Measurements from ENCODE around the gene ASS1.

The ASS1 gene

GRCh38 chr9:130453487-130453886 is 8.7 kb downstream of the ASS1 start:
- H3K9ac ChIP-seq (ENCODE audit: low read length): no peak overlapping the region
- peaks cover under 1% of the 10 kb centered on the region for H3K36me3 ChIP-seq (ENCODE audit: control insufficient read depth, insufficient read depth, low read length)
- no peaks in the 10 kb centered on the region for H3K27me3 ChIP-seq (ENCODE audit: control insufficient read depth, insufficient read depth, low read length)
- H3K4me3 ChIP-seq (ENCODE audit: low read length): no peak overlapping the region
- H3K4me1 ChIP-seq (ENCODE audit: control insufficient read depth, insufficient read depth, low read length): peaks cover 17% of the 10 kb centered on the region
- no peak overlapping the region for H3K27ac ChIP-seq (ENCODE audit: low read depth, low read length)

- Histone ChIP-seq H3K36me3 (ENCODE audit: control insufficient read depth, insufficient read depth, low read length) (peaks cover 7% of the 10 kb centered on the region), H3K4me3 (ENCODE audit: low read length) (no peak overlapping the region), H3K27ac (ENCODE audit: low read depth, low read length) (no peak overlapping the region), H3K27me3 (ENCODE audit: control insufficient read depth, insufficient read depth, low read length) (no peaks in the 10 kb centered on the region), H3K9ac (ENCODE audit: low read length) (no peak overlapping the region), H3K4me1 (ENCODE audit: control insufficient read depth, insufficient read depth, low read length) (peaks cover 17% of the 10 kb centered on the region)
These were observed 9.5 kb downstream of the ASS1 start for GRCh38 chr9:130454096-130454811.

GRCh38 chr9:130454812-130455325 is 10.1 kb downstream of the ASS1 start:
- H3K4me1 ChIP-seq (ENCODE audit: control insufficient read depth, insufficient read depth, low read length): peaks cover 17% of the 10 kb centered on the region
- H3K9ac ChIP-seq (ENCODE audit: low read length): no peak overlapping the region
- no peak overlapping the region for H3K4me3 ChIP-seq (ENCODE audit: low read length)
- H3K27me3 ChIP-seq (ENCODE audit: control insufficient read depth, insufficient read depth, low read length): no peaks in the 10 kb centered on the region
- H3K36me3 ChIP-seq (ENCODE audit: control insufficient read depth, insufficient read depth, low read length): peaks cover 7% of the 10 kb centered on the region
- H3K27ac ChIP-seq (ENCODE audit: low read depth, low read length): no peak overlapping the region

GRCh38 chr9:130458027-130458803 is 13.5 kb downstream of the ASS1 start:
- H3K27me3 ChIP-seq (ENCODE audit: control insufficient read depth, insufficient read depth, low read length): no peaks in the 10 kb centered on the region
- no peaks in the 10 kb centered on the region for H3K4me1 ChIP-seq (ENCODE audit: control insufficient read depth, insufficient read depth, low read length)
- H3K36me3 ChIP-seq (ENCODE audit: control insufficient read depth, insufficient read depth, low read length): peaks cover 7% of the 10 kb centered on the region
- H3K27ac ChIP-seq (ENCODE audit: low read depth, low read length): no peak overlapping the region
- H3K4me3 ChIP-seq (ENCODE audit: low read length): no peak overlapping the region
- H3K9ac ChIP-seq (ENCODE audit: low read length): no peak overlapping the region

- Histone ChIP-seq H3K4me3 (ENCODE audit: low read length) (no peak overlapping the region), H3K36me3 (ENCODE audit: control insufficient read depth, insufficient read depth, low read length) (peaks cover 7% of the 10 kb centered on the region), H3K4me1 (ENCODE audit: control insufficient read depth, insufficient read depth, low read length) (no peaks in the 10 kb centered on the region), H3K27me3 (ENCODE audit: control insufficient read depth, insufficient read depth, low read length) (no peaks in the 10 kb centered on the region), H3K27ac (ENCODE audit: low read depth, low read length) (no peak overlapping the region), H3K9ac (ENCODE audit: low read length) (no peak overlapping the region)
These were observed 14.0 kb downstream of the ASS1 start for GRCh38 chr9:130458804-130459067.

GRCh38 chr9:130459151-130459550 is 14.4 kb downstream of the ASS1 start:
- no peaks in the 10 kb centered on the region for H3K4me1 ChIP-seq (ENCODE audit: control insufficient read depth, insufficient read depth, low read length)
- no peak overlapping the region for H3K27ac ChIP-seq (ENCODE audit: low read depth, low read length)
- no peak overlapping the region for H3K4me3 ChIP-seq (ENCODE audit: low read length)
- no peak overlapping the region for H3K9ac ChIP-seq (ENCODE audit: low read length)
- no peaks in the 10 kb centered on the region for H3K27me3 ChIP-seq (ENCODE audit: control insufficient read depth, insufficient read depth, low read length)
- H3K36me3 ChIP-seq (ENCODE audit: control insufficient read depth, insufficient read depth, low read length): peaks cover 7% of the 10 kb centered on the region

GRCh38 chr9:130459941-130460669 is 15.3 kb downstream of the ASS1 start:
- Histone ChIP-seq H3K9ac (ENCODE audit: low read length) (no peak overlapping the region), H3K4me3 (ENCODE audit: low read length) (no peak overlapping the region), H3K4me1 (ENCODE audit: control insufficient read depth, insufficient read depth, low read length) (no peaks in the 10 kb centered on the region), H3K36me3 (ENCODE audit: control insufficient read depth, insufficient read depth, low read length) (peaks cover 10% of the 10 kb centered on the region), H3K27me3 (ENCODE audit: control insufficient read depth, insufficient read depth, low read length) (no peaks in the 10 kb centered on the region), H3K27ac (ENCODE audit: low read depth, low read length) (no peak overlapping the region)

DNA sequence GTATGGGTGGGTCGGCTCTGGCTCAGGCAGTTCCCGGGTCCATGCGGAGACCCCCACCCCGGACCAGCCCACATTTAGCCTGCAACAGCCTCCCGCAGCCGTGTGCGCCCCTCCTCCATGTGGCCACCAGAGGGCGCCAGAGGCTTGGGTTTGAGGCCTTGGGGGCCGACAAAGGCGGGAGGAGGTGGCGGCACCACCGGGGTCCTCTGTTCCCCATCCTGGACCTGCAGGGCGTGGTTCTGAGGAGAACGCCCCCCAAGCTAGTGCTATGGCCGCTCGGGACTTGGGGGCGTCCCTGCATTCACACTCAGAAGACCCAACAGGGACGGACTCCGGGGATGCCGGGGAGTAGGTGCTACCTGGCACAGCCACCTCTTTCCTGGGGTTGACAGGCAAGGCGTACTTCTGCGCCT is 16.5 kb downstream of the ASS1 start:
- H3K27ac ChIP-seq (ENCODE audit: low read depth, low read length): no peak overlapping the region
- no peaks in the 10 kb centered on the region for H3K4me1 ChIP-seq (ENCODE audit: control insufficient read depth, insufficient read depth, low read length)
- no peak overlapping the region for H3K4me3 ChIP-seq (ENCODE audit: low read length)
- no peaks in the 10 kb centered on the region for H3K27me3 ChIP-seq (ENCODE audit: control insufficient read depth, insufficient read depth, low read length)
- peaks cover 10% of the 10 kb centered on the region for H3K36me3 ChIP-seq (ENCODE audit: control insufficient read depth, insufficient read depth, low read length)
- H3K9ac ChIP-seq (ENCODE audit: low read length): no peak overlapping the region

- no peak overlapping the region for H3K9ac ChIP-seq (ENCODE audit: low read length)
- H3K27ac ChIP-seq (ENCODE audit: low read depth, low read length): no peak overlapping the region
- H3K36me3 ChIP-seq (ENCODE audit: control insufficient read depth, insufficient read depth, low read length): peaks cover 10% of the 10 kb centered on the region
- H3K27me3 ChIP-seq (ENCODE audit: control insufficient read depth, insufficient read depth, low read length): no peaks in the 10 kb centered on the region
- H3K4me1 ChIP-seq (ENCODE audit: control insufficient read depth, insufficient read depth, low read length): no peaks in the 10 kb centered on the region
- no peak overlapping the region for H3K4me3 ChIP-seq (ENCODE audit: low read length)
These were observed 17.0 kb downstream of the ASS1 start for GRCh38 chr9:130461731-130462130.

GRCh38 chr9:130462685-130463540 is 18.2 kb downstream of the ASS1 start:
- H3K36me3 ChIP-seq (ENCODE audit: control insufficient read depth, insufficient read depth, low read length): peaks cover 10% of the 10 kb centered on the region

GRCh38 chr9:130463763-130464745 is 19.3 kb downstream of the ASS1 start:
- H3K4me1 ChIP-seq (ENCODE audit: control insufficient read depth, insufficient read depth, low read length): no peaks in the 10 kb centered on the region
- no peaks in the 10 kb centered on the region for H3K27me3 ChIP-seq (ENCODE audit: control insufficient read depth, insufficient read depth, low read length)
- H3K36me3 ChIP-seq (ENCODE audit: control insufficient read depth, insufficient read depth, low read length): peaks cover 3% of the 10 kb centered on the region

More at GRCh38 chr9:130462685-130463540, 18.2 kb downstream of the ASS1 start:
- H3K4me3 ChIP-seq (ENCODE audit: low read length): no peak overlapping the region
- H3K27me3 ChIP-seq (ENCODE audit: control insufficient read depth, insufficient read depth, low read length): no peaks in the 10 kb centered on the region
- no peaks in the 10 kb centered on the region for H3K4me1 ChIP-seq (ENCODE audit: control insufficient read depth, insufficient read depth, low read length)
- H3K9ac ChIP-seq (ENCODE audit: low read length): no peak overlapping the region
- H3K27ac ChIP-seq (ENCODE audit: low read depth, low read length): no peak overlapping the region

More at GRCh38 chr9:130463763-130464745, 19.3 kb downstream of the ASS1 start:
- no peak overlapping the region for H3K27ac ChIP-seq (ENCODE audit: low read depth, low read length)
- no peak overlapping the region for H3K4me3 ChIP-seq (ENCODE audit: low read length)
- H3K9ac ChIP-seq (ENCODE audit: low read length): no peak overlapping the region
